ENCODE measurements around the gene SH2D2A.

SH2D2A gene

GRCh38 chr1:156862584-156862983, 45.9 kb upstream of the SH2D2A start:
- CTCF ChIA-PET, result interaction anchor here (0.5 to 3.7 kb wide), 4 partner anchors 24 to 64 kb away, joined by 3 to 25 read pairs (median 3); no protein-coding TSS in a partner anchor
- no peak for DNase-seq (ENCODE audit: low spot score)
- no peak overlapping the region for H3K27ac ChIP-seq
- POLR2A ChIA-PET (ENCODE audit: low non-redundant PET), result no interaction called here
- TF ChIP-seq, protein P1, sequence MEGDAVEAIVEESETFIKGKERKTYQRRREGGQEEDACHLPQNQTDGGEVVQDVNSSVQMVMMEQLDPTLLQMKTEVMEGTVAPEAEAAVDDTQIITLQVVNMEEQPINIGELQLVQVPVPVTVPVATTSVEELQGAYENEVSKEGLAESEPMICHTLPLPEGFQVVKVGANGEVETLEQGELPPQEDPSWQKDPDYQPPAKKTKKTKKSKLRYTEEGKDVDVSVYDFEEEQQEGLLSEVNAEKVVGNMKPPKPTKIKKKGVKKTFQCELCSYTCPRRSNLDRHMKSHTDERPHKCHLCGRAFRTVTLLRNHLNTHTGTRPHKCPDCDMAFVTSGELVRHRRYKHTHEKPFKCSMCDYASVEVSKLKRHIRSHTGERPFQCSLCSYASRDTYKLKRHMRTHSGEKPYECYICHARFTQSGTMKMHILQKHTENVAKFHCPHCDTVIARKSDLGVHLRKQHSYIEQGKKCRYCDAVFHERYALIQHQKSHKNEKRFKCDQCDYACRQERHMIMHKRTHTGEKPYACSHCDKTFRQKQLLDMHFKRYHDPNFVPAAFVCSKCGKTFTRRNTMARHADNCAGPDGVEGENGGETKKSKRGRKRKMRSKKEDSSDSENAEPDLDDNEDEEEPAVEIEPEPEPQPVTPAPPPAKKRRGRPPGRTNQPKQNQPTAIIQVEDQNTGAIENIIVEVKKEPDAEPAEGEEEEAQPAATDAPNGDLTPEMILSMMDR (conservative IDR thresholded peaks at IDR 0.05; ENCODE audit: low read depth), result no peak

GRCh38 chr1:156860628-156861423, 44.2 kb upstream of the SH2D2A start, which contains the start of gene NTRK1:
NTRK1 (plus strand) TSS chr1:156860865; CDS start chr1:156860935, 70 bp downstream.
- no peak within 1 kb of the TSS for H3K27ac ChIP-seq
- ChIA-PET POLR2A (ENCODE audit: low non-redundant PET) (interaction anchor here (0.6 to 1.5 kb wide), 4 partner anchors 47 to 132 kb away, joined by 3 to 5 read pairs (median 3); partner anchors contain the start of genes ISG20L2 and METTL25B), CTCF (interaction anchor here (0.6 to 5.1 kb wide), 25 partner anchors 8 to 1131 kb away, joined by 3 to 53 read pairs (median 6); partner anchors contain the start of genes ISG20L2 and METTL25B)
- peak; percentile 48 for DNase-seq (ENCODE audit: low spot score)
- TF ChIP-seq, protein P1 (conservative IDR thresholded peaks at IDR 0.05; ENCODE audit: low read depth), result no peak

DNA sequence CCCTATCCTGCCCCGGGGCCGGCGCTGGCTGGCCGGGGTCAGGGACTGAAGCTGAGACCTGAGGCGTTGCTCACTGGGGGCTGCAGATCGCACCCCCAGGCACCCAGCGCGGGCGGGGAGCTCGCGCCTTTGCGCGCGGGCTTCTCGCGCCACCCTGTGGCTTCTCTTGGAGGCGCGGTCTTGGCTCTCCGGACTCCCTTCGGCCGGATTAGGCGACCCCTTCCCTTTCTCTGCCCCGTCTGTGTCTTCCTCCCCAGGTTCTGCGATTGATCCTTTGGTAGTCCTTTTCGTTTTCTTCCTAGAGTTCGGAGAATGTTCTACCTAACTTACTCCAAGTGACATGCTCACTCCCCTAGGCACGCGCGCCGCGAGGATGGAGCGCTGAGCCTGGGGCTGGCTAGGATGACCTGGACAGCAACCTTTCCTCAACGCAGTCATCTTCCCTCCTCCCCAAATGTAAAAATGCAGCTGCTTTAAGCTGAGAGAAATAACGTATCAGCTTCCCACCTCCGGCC, 43.5 kb upstream of the SH2D2A start:
- CTCF ChIA-PET, result interaction anchor here (0.6 to 5.1 kb wide), 43 partner anchors 8 to 1911 kb away, joined by 3 to 53 read pairs (median 4); partner anchors contain the start of genes ISG20L2 and METTL25B
- no peak overlapping the region for H3K27ac ChIP-seq
- TF ChIP-seq, protein P1 (conservative IDR thresholded peaks at IDR 0.05; ENCODE audit: low read depth), result peak; percentile 91
- DNase-seq (ENCODE audit: low spot score), result peak; percentile 62
- POLR2A ChIA-PET (ENCODE audit: low non-redundant PET), result interaction anchor here (0.6 to 1.5 kb wide), 4 partner anchors 46 to 132 kb away, joined by 3 to 5 read pairs (median 3); partner anchors contain the start of genes ISG20L2 and METTL25B

GRCh38 chr1:156859523-156860112, 43.0 kb upstream of the SH2D2A start:
- TF ChIP-seq, protein P1 (conservative IDR thresholded peaks at IDR 0.05; ENCODE audit: low read depth), result no peak
- no peak for DNase-seq (ENCODE audit: low spot score)
- no peak overlapping the region for H3K27ac ChIP-seq
- CTCF ChIA-PET, result interaction anchor here (0.6 to 5.1 kb wide), 40 partner anchors 9 to 1912 kb away, joined by 3 to 53 read pairs (median 4); partner anchors contain the start of genes ISG20L2 and METTL25B
- POLR2A ChIA-PET (ENCODE audit: low non-redundant PET), result interaction anchor here (0.6 to 1.5 kb wide), 3 partner anchors 45 to 131 kb away, joined by 3 to 5 read pairs (median 3); partner anchors contain the start of genes ISG20L2 and METTL25B

DNA sequence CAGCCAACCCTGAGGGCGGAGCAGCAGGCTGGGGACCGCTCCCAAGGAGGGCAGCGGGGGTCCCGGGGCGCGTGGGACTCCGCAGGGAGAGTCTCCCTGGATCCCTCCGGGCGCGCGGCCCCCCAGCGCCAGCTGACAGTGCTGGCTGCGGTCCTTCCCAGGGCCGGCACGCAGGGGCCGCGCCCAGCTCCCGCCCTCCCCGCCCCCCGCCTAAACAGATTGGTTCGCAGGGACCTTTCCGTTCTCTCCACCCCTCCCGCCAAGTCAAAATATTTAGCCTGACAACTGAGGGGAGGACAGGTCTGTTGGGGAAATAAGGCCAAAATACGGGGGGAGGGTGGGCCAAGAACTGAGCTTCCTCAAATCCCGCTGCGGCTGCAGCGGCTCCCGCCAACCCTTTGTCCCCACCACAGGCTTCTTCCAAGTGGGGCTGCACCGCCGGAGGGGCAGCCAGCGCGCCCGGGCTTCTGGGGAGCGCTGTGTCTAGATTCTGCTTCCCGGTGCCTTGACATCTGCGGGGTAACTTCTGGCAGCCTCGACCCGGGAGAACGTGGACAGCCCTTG, 42.4 kb upstream of the SH2D2A start, which contains the start of gene INSRR:
Gene INSRR, minus strand, starts transcription at position 159 of the 564 bp plus-strand sequence. CDS start 496 bp downstream, outside the sequence.
- H3K27ac ChIP-seq, result no peak within 1 kb of the TSS
- ChIA-PET CTCF (interaction anchor here (0.5 to 5.1 kb wide), 19 partner anchors 14 to 268 kb away, joined by 3 to 53 read pairs (median 7); partner anchors contain the start of genes ISG20L2 and METTL25B), POLR2A (ENCODE audit: low non-redundant PET) (interaction anchor here (1.5 kb wide), 1 partner anchor 131 kb away, joined by 5 read pairs; the partner anchor contains the start of genes ISG20L2 and METTL25B)
- no peak for DNase-seq (ENCODE audit: low spot score)
- TF ChIP-seq, protein P1 (conservative IDR thresholded peaks at IDR 0.05; ENCODE audit: low read depth), result no peak

Data from RWPE1 (cell line).